Ovary (tissue), 3 donors: ENCODE measurements around the gene BCL6B.

Source experiments
- POLR2A ChIP-seq: fragments of 450-650 bp; IDR thresholded peaks from one replicate; pipeline ENCODE4 v1.6.1; 2017; ENCODE audit warnings: antibody characterized with exemption, mild to moderate bottlenecking, moderate library complexity
- TF ChIP-seq, protein P1 (sequence below), 3 donors: fragments of 450-650 bp in 2 of 3; fragments of 200-600 bp in 1 of 3; IDR thresholded peaks; one replicate each; pipeline versions ENCODE4 v1.5.1 to v1.8.0; 2016 to 2022; ENCODE audit warnings: antibody characterized with exemption in 3 of 3, mild to moderate bottlenecking in 1 of 3
- donor health status: DM: no; HTN: no; CAD: no.

DNA sequence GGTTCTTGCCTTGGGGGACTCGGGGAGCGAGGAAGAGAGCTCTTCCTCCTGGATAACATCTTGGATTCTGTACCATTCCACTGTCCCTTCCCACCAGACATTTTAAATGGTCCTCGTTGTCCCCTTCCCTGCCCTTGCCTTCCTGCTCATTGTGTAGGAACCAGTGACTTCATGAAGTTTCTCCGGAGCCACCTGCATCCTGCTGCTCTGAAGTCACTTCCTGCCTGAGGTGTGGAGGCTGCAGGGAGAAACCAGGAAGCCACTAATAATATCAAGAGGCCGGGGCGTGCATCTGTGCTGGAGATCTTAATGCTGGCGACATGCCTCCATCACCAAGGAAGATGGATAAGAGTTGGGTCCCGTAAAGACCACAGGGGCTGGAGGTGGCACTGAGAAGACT lies 6.8 kb downstream of the BCL6B start:
- TF ChIP-seq, protein P1, sequence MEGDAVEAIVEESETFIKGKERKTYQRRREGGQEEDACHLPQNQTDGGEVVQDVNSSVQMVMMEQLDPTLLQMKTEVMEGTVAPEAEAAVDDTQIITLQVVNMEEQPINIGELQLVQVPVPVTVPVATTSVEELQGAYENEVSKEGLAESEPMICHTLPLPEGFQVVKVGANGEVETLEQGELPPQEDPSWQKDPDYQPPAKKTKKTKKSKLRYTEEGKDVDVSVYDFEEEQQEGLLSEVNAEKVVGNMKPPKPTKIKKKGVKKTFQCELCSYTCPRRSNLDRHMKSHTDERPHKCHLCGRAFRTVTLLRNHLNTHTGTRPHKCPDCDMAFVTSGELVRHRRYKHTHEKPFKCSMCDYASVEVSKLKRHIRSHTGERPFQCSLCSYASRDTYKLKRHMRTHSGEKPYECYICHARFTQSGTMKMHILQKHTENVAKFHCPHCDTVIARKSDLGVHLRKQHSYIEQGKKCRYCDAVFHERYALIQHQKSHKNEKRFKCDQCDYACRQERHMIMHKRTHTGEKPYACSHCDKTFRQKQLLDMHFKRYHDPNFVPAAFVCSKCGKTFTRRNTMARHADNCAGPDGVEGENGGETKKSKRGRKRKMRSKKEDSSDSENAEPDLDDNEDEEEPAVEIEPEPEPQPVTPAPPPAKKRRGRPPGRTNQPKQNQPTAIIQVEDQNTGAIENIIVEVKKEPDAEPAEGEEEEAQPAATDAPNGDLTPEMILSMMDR (IDR thresholded peaks at IDR 0.05): no peak
- no peak for TF ChIP-seq POLR2A
